Measurements from ENCODE around the gene HOXC4. TPM values are rescaled to one million over a fixed set of nuclear protein-coding genes. Genes with fewer than 3 reads are reported as not detected.
"Not testable (repeated sequence)": the region's sequence is repeated elsewhere in the genome, so short reads cannot be mapped to it uniquely, and the experiment has no call there.

Gene HOXC4
- total RNA-seq, 1 donor from 2014 or later = not detected

- H3K4me3 Mint-ChIP-seq (ENCODE audit: unreplicated experiment); H3K4me2 ChIP-seq (ENCODE audit: low read length); H3K4me1 Mint-ChIP-seq (ENCODE audit: low read depth, unreplicated experiment); H3K9ac ChIP-seq (ENCODE audit: low read length); H3K27me3 ChIP-seq (ENCODE audit: insufficient read depth, low read length); H3K27ac ChIP-seq (ENCODE audit: low read depth, low read length); H4K20me1 ChIP-seq (ENCODE audit: insufficient read depth, low read length); H2AFZ ChIP-seq (ENCODE audit: low read depth, low read length); H3K4me1 ChIP-seq (ENCODE audit: insufficient read depth, low read length); H3K27ac Mint-ChIP-seq (ENCODE audit: unreplicated experiment); H3K79me2 ChIP-seq (ENCODE audit: insufficient read depth, low read length); H3K36me3 ChIP-seq (ENCODE audit: insufficient read depth, low read length); DNase-seq (ENCODE audit: low read depth); H3K9me3 ChIP-seq (ENCODE audit: insufficient read depth, low read depth, low read length); H3K4me3 ChIP-seq (ENCODE audit: insufficient read depth, low read depth, low read length); H3K36me3 Mint-ChIP-seq (ENCODE audit: low read depth, unreplicated experiment); FAIRE-seq: not testable (repeated sequence)
- peaks cover 14% of the 10 kb centered on the region for H3K9me3 Mint-ChIP-seq (ENCODE audit: unreplicated experiment)
- peaks cover 96% of the 10 kb centered on the region for H3K27me3 Mint-ChIP-seq (ENCODE audit: low read depth, unreplicated experiment)
These were observed 39.3 kb downstream of the HOXC4 start for GRCh38 chr12:54092943-54093342.

DNA sequence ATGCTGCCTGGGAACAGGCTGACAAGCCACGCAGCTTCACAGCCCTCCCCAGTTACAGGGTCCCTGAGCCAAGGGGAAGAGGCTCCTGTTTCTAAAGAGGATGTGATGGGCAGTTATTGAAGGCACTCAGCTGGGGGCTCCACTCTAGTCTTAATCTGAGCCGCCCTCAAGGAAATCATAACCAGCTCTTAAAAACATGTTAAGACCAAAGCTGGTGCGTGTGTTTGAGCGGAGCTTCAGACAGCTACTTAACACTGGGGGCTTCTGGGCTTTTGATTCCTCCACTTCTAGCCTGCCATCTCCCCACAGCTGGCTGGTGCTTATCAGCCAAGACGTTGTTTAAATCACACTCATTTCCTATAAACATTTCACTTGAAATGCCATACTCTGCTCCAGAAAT, 42.3 kb downstream of the HOXC4 start:
- not testable (repeated sequence) for H4K20me1 ChIP-seq (ENCODE audit: insufficient read depth, low read length); H3K4me2 ChIP-seq (ENCODE audit: low read length); H3K4me3 ChIP-seq (ENCODE audit: insufficient read depth, low read depth, low read length); H3K36me3 Mint-ChIP-seq (ENCODE audit: low read depth, unreplicated experiment); H3K9ac ChIP-seq (ENCODE audit: low read length); H3K9me3 ChIP-seq (ENCODE audit: insufficient read depth, low read depth, low read length); FAIRE-seq; H3K4me1 Mint-ChIP-seq (ENCODE audit: low read depth, unreplicated experiment); H2AFZ ChIP-seq (ENCODE audit: low read depth, low read length); H3K79me2 ChIP-seq (ENCODE audit: insufficient read depth, low read length); DNase-seq (ENCODE audit: low read depth); H3K4me1 ChIP-seq (ENCODE audit: insufficient read depth, low read length); H3K4me3 Mint-ChIP-seq (ENCODE audit: unreplicated experiment); H3K27me3 ChIP-seq (ENCODE audit: insufficient read depth, low read length); H3K27ac ChIP-seq (ENCODE audit: low read depth, low read length); H3K27ac Mint-ChIP-seq (ENCODE audit: unreplicated experiment); H3K36me3 ChIP-seq (ENCODE audit: insufficient read depth, low read length)
- peaks cover 82% of the 10 kb centered on the region for H3K27me3 Mint-ChIP-seq (ENCODE audit: low read depth, unreplicated experiment)
- H3K9me3 Mint-ChIP-seq (ENCODE audit: unreplicated experiment) = peaks cover 10% of the 10 kb centered on the region

- not testable (repeated sequence) for H3K27ac ChIP-seq (ENCODE audit: low read depth, low read length); H3K4me1 Mint-ChIP-seq (ENCODE audit: low read depth, unreplicated experiment); H3K9me3 ChIP-seq (ENCODE audit: insufficient read depth, low read depth, low read length); H3K9me3 Mint-ChIP-seq (ENCODE audit: unreplicated experiment); H3K4me3 Mint-ChIP-seq (ENCODE audit: unreplicated experiment); H3K4me1 ChIP-seq (ENCODE audit: insufficient read depth, low read length); H3K4me2 ChIP-seq (ENCODE audit: low read length); H3K27ac Mint-ChIP-seq (ENCODE audit: unreplicated experiment); H3K36me3 Mint-ChIP-seq (ENCODE audit: low read depth, unreplicated experiment); DNase-seq (ENCODE audit: low read depth); H4K20me1 ChIP-seq (ENCODE audit: insufficient read depth, low read length); H2AFZ ChIP-seq (ENCODE audit: low read depth, low read length); H3K36me3 ChIP-seq (ENCODE audit: insufficient read depth, low read length); H3K79me2 ChIP-seq (ENCODE audit: insufficient read depth, low read length); FAIRE-seq; H3K27me3 ChIP-seq (ENCODE audit: insufficient read depth, low read length); H3K4me3 ChIP-seq (ENCODE audit: insufficient read depth, low read depth, low read length); H3K9ac ChIP-seq (ENCODE audit: low read length)
- H3K27me3 Mint-ChIP-seq (ENCODE audit: low read depth, unreplicated experiment) = peaks cover 78% of the 10 kb centered on the region
These were observed 45.0 kb downstream of the HOXC4 start for GRCh38 chr12:54098644-54099043.

DNA sequence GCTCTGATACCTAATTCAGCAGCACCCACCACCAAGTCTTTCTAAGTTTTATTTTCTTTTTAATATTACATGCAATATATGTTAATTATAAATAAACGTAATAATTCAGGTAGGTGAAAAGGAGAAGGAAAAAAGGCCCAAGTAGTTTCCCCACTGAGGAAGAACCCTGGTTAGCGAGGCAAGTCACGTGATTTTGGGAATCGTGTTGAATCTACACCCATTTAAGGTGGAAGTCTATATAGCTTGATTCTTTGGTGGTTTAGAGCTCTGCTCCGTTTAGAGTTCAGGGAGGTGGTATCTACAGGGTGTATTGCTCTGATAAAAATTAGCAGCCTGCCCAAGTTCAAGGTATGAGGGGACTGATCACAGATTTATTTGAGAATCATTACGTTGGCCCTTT, 47.0 kb downstream of the HOXC4 start:
- H3K9ac ChIP-seq (ENCODE audit: low read length); H3K27ac Mint-ChIP-seq (ENCODE audit: unreplicated experiment); H3K27me3 ChIP-seq (ENCODE audit: insufficient read depth, low read length); H3K79me2 ChIP-seq (ENCODE audit: insufficient read depth, low read length); H3K36me3 Mint-ChIP-seq (ENCODE audit: low read depth, unreplicated experiment); H3K4me3 ChIP-seq (ENCODE audit: insufficient read depth, low read depth, low read length); H3K4me2 ChIP-seq (ENCODE audit: low read length); H3K4me1 Mint-ChIP-seq (ENCODE audit: low read depth, unreplicated experiment); H3K4me1 ChIP-seq (ENCODE audit: insufficient read depth, low read length); H4K20me1 ChIP-seq (ENCODE audit: insufficient read depth, low read length); H2AFZ ChIP-seq (ENCODE audit: low read depth, low read length); H3K36me3 ChIP-seq (ENCODE audit: insufficient read depth, low read length); FAIRE-seq; H3K9me3 ChIP-seq (ENCODE audit: insufficient read depth, low read depth, low read length); DNase-seq (ENCODE audit: low read depth); H3K27ac ChIP-seq (ENCODE audit: low read depth, low read length); H3K4me3 Mint-ChIP-seq (ENCODE audit: unreplicated experiment); H3K9me3 Mint-ChIP-seq (ENCODE audit: unreplicated experiment): not testable (repeated sequence)
- H3K27me3 Mint-ChIP-seq (ENCODE audit: low read depth, unreplicated experiment) = peaks cover 76% of the 10 kb centered on the region

DNA sequence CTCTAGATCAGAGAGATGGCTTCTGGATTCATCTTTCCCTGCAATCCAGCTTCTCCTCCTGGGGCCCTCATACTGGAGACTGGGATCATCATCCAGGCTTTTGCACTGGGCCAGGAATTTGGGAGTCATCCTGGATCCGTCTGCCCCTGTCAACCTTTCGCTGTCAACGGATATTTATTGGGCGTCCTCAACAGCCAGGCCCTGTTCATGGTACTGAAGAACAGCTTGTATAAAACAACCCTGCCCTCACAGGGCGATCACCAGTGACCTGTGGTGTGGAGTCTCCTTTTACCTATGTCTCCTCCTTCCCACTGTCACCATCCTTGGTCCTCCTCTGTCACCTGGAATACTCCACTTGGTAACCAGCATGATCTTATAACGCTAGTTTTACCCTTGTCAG, 48.6 kb downstream of the HOXC4 start:
- H3K27ac Mint-ChIP-seq (ENCODE audit: unreplicated experiment); H3K36me3 ChIP-seq (ENCODE audit: insufficient read depth, low read length); H3K4me3 ChIP-seq (ENCODE audit: insufficient read depth, low read depth, low read length); H4K20me1 ChIP-seq (ENCODE audit: insufficient read depth, low read length); H3K36me3 Mint-ChIP-seq (ENCODE audit: low read depth, unreplicated experiment); H3K27ac ChIP-seq (ENCODE audit: low read depth, low read length); H3K79me2 ChIP-seq (ENCODE audit: insufficient read depth, low read length); H3K9me3 Mint-ChIP-seq (ENCODE audit: unreplicated experiment); H2AFZ ChIP-seq (ENCODE audit: low read depth, low read length); H3K9ac ChIP-seq (ENCODE audit: low read length); DNase-seq (ENCODE audit: low read depth); H3K4me1 ChIP-seq (ENCODE audit: insufficient read depth, low read length); H3K4me3 Mint-ChIP-seq (ENCODE audit: unreplicated experiment); H3K4me2 ChIP-seq (ENCODE audit: low read length); H3K4me1 Mint-ChIP-seq (ENCODE audit: low read depth, unreplicated experiment); H3K27me3 ChIP-seq (ENCODE audit: insufficient read depth, low read length); FAIRE-seq; H3K9me3 ChIP-seq (ENCODE audit: insufficient read depth, low read depth, low read length): not testable (repeated sequence)
- peaks cover 74% of the 10 kb centered on the region for H3K27me3 Mint-ChIP-seq (ENCODE audit: low read depth, unreplicated experiment)

GRCh38 chr12:54103827-54104226, 50.2 kb downstream of the HOXC4 start:
- not testable (repeated sequence) for H3K4me1 ChIP-seq (ENCODE audit: insufficient read depth, low read length); H3K4me3 ChIP-seq (ENCODE audit: insufficient read depth, low read depth, low read length); H3K9ac ChIP-seq (ENCODE audit: low read length); H2AFZ ChIP-seq (ENCODE audit: low read depth, low read length); H3K36me3 ChIP-seq (ENCODE audit: insufficient read depth, low read length); H3K27ac Mint-ChIP-seq (ENCODE audit: unreplicated experiment); H3K27ac ChIP-seq (ENCODE audit: low read depth, low read length); FAIRE-seq; H3K9me3 ChIP-seq (ENCODE audit: insufficient read depth, low read depth, low read length); H4K20me1 ChIP-seq (ENCODE audit: insufficient read depth, low read length); H3K79me2 ChIP-seq (ENCODE audit: insufficient read depth, low read length); H3K4me1 Mint-ChIP-seq (ENCODE audit: low read depth, unreplicated experiment); H3K4me2 ChIP-seq (ENCODE audit: low read length); H3K4me3 Mint-ChIP-seq (ENCODE audit: unreplicated experiment); H3K9me3 Mint-ChIP-seq (ENCODE audit: unreplicated experiment); DNase-seq (ENCODE audit: low read depth); H3K36me3 Mint-ChIP-seq (ENCODE audit: low read depth, unreplicated experiment)
- peaks cover 82% of the 10 kb centered on the region for H3K27me3 Mint-ChIP-seq (ENCODE audit: low read depth, unreplicated experiment)
- peaks cover 11% of the 10 kb centered on the region for H3K27me3 ChIP-seq (ENCODE audit: insufficient read depth, low read length)
